ENCODE data around the gene NME3. TPM values are rescaled to one million over a fixed set of nuclear protein-coding genes. Genes with fewer than 3 reads are reported as not detected.
"Not testable (repeated sequence)": the region's sequence is repeated elsewhere in the genome, so short reads cannot be mapped to it uniquely, and the experiment has no call there.

NME3 gene
- total and polyA plus RNA-seq, 8 donors: 19.9 to 62.9 (median 35.9) TPM

DNA sequence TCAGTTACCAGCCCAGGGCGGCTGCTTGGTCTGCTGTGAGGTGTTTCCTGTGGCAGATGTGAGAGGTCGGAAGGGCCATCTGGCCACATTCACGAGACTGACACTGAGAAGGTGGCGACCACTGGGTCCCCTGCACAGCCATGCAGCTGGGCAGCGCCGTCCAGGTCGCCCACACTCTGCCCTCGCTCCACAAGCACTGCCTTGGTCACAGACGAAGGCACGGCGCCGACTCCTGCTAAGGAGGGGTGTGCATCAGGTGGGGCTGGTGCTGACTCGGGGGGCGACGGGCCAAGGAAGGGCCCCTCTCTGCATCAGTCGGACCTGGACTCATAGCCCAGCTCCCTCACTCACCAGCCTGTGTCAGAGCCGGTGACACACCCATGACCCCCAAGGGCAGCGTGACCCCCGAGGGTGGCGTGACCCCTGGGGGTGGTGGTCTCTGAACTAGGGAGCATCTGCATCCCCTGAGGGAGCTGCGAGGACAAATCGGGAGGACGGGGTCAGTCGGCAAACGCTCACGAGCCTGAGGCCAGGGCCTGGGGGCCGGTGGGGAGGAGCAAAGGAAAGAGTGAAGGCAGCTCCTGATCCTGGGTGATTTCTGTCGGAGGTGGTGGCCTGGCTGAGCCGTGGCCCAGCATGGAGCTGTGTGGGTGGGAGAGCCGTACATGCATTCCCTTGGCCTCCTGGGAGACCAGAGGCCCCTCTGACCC is 30.4 kb downstream of the NME3 start:
- TF ChIP-seq, protein P1, sequence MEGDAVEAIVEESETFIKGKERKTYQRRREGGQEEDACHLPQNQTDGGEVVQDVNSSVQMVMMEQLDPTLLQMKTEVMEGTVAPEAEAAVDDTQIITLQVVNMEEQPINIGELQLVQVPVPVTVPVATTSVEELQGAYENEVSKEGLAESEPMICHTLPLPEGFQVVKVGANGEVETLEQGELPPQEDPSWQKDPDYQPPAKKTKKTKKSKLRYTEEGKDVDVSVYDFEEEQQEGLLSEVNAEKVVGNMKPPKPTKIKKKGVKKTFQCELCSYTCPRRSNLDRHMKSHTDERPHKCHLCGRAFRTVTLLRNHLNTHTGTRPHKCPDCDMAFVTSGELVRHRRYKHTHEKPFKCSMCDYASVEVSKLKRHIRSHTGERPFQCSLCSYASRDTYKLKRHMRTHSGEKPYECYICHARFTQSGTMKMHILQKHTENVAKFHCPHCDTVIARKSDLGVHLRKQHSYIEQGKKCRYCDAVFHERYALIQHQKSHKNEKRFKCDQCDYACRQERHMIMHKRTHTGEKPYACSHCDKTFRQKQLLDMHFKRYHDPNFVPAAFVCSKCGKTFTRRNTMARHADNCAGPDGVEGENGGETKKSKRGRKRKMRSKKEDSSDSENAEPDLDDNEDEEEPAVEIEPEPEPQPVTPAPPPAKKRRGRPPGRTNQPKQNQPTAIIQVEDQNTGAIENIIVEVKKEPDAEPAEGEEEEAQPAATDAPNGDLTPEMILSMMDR (IDR thresholded peaks at IDR 0.05): no peak
- ATAC-seq: no peak
- no peak overlapping the region for H3K27ac ChIP-seq
- H3K36me3 ChIP-seq: peaks cover 0 to 53% of the 10 kb centered on the region in 2 donors
- no peak overlapping the region for H3K4me3 ChIP-seq
- H3K4me1 ChIP-seq: no peaks in the 10 kb centered on the region
- H3K9me3 ChIP-seq: no peaks in the 10 kb centered on the region
- no peaks in the 10 kb centered on the region for H3K27me3 ChIP-seq
- intact Hi-C loops (cut with DNase I): no loop called here
- no peak for DNase-seq

DNA sequence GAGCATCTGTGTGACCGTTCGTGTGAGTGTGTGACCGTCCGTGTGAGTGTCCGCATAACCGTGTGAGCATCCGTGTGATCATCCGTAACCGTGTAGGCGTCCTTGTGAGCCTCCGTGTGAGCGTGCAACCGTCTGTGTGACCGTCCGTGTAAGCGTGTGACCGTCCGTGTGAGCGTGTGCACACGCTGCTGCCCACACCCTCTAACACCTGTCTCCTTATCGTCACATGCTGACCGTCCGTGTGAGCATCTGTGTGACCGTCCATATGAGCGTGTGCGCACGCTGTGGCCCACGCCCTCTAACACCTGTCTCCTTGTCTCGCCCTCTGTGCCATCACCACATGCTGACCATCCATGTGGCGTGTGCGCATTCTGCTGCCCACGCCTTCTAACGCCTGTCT is 31.1 kb downstream of the NME3 start:
- Histone ChIP-seq H3K27me3 (no peaks in the 10 kb centered on the region), H3K9me3 (no peaks in the 10 kb centered on the region), H3K36me3 (peaks cover 0 to 46% of the 10 kb centered on the region in 2 donors), H3K4me3 (no peak overlapping the region), H3K27ac (no peak overlapping the region), H3K4me1 (no peaks in the 10 kb centered on the region)
- ATAC-seq (no peak), DNase-seq (no peak)
- intact Hi-C loops (cut with DNase I): no loop called here
- TF ChIP-seq, protein P1 (IDR thresholded peaks at IDR 0.05): no peak

DNA sequence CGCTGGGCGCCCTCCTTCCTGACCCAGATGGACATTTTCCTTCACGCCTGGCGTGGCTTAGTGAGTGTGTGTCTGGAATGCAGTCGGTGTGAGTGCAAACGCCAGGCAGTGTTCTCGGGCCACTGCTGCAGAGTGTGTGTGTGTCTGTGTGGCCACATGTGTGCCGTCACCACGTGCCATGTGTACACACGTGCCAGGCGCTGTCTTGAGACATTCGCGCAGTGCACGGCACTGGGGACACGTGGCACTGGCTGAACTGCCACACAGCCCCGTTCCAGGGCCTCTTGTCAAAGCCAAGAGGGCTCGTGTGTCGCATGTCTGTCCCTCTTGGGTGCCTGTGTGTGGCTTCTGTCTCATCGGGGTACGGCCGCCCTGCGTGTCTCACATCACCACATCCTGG is 36.5 kb downstream of the NME3 start:
- no peaks in the 10 kb centered on the region for H3K27me3 ChIP-seq
- DNase-seq (no peak), ATAC-seq (no peak)
- H3K4me1 ChIP-seq: no peaks in the 10 kb centered on the region
- no peak overlapping the region for H3K27ac ChIP-seq
- peaks cover 0 to 51% of the 10 kb centered on the region in 2 donors for H3K36me3 ChIP-seq
- no peaks in the 10 kb centered on the region for H3K9me3 ChIP-seq
- H3K4me3 ChIP-seq: no peak overlapping the region
- TF ChIP-seq, protein P1 (IDR thresholded peaks at IDR 0.05): no peak
- intact Hi-C loops (cut with DNase I): no loop called here

DNA sequence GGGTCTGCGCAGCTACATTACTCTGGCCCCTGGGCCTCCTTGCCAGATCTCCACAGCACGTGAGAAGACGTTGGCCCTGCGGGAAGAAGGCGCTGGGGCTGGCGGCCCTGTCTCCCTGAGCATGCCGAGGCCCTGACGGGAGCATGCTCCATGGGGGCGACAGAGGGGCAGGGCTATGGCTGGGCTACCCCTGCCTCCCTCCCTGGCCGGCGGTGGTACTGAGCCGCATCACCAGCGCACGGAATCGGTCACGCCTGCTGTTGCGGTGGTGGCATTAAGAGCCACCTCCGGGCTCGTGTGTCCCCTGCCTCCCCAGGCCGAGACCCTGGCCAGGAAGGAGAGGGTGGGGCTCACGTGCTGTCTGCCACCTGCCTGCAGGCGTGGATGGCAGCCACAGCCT is 37.2 kb downstream of the NME3 start:
- TF ChIP-seq, protein P1 (IDR thresholded peaks at IDR 0.05): no peak
- DNase-seq: no peak
- intact Hi-C loops (cut with DNase I): no loop called here
- ATAC-seq: no peak
- H3K36me3 ChIP-seq: peaks cover 0 to 57% of the 10 kb centered on the region in 2 donors
- H3K9me3 ChIP-seq: no peaks in the 10 kb centered on the region
- no peaks in the 10 kb centered on the region for H3K27me3 ChIP-seq
- no peak overlapping the region for H3K4me3 ChIP-seq
- no peak overlapping the region for H3K27ac ChIP-seq
- no peaks in the 10 kb centered on the region for H3K4me1 ChIP-seq

DNA sequence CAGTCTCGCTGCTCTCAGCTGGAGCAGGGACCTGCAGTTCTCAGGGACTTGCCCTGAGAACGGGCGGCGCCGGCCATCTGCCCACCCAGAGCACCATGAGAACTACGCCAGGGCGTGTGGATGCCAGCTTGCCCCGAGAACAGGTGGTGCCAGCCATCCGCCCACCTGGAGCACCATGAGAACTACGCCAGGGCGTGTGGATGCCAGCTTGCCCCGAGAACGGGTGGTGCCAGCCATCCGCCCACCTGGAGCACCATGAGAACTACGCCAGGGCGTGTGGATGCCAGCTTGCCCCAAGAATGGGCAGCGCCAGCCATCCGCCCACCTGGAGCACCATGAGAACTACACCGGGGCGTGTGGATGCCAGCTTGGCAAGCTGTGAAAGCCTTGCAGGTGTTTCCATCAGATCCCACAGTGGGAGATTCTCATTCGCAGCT is 38.8 kb downstream of the NME3 start:
- H3K9me3 ChIP-seq; intact Hi-C loops (cut with DNase I): not testable (repeated sequence)
- peaks cover 0 to 70% of the 10 kb centered on the region in 2 donors for H3K36me3 ChIP-seq

DNA sequence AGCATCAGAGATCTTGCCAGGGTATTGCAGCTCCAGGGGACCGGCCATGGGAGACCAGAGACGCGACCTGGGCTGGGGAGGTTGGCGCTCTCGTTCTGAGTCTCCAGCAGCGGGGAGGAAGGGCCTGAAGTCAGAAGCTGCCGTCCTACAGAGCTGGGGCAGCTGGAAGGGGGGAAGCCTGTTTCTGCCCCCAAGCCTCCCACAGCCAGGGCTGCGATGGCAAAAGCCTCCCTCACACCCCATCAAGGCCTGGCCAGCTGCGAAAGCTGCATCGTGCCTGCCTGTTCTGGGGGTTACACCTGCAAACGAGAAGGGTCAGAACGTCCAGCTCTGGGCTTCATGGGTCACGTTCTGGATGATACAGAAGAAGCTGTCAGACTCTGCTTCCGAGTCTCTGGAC is 39.3 kb downstream of the NME3 start:
- DNase-seq (no peak), ATAC-seq (no peak)
- Histone ChIP-seq H3K4me3 (no peak overlapping the region), H3K4me1 (no peaks in the 10 kb centered on the region), H3K9me3 (no peaks in the 10 kb centered on the region), H3K27ac (no peak overlapping the region), H3K36me3 (peaks cover 0 to 74% of the 10 kb centered on the region in 2 donors), H3K27me3 (no peaks in the 10 kb centered on the region)
- TF ChIP-seq, protein P1 (IDR thresholded peaks at IDR 0.05): no peak
- intact Hi-C loops (cut with DNase I): no loop called here

More for the DNA sequence above, 38.8 kb downstream of the NME3 start:
- not testable (repeated sequence) for H3K27ac ChIP-seq, H3K27me3 ChIP-seq, H3K4me3 ChIP-seq, DNase-seq, H3K4me1 ChIP-seq, ATAC-seq

All from left lung (tissue), 10 donors.